22Rv1 (cell line): Measurements from ENCODE around the gene SLC66A2.

Experiments used
- H3K27ac ChIP-seq: fragments of 450-650 bp; 2 replicates; pipeline ENCODE4 v1.5.1; 2017
- CTCF ChIP-seq: fragments of 450-650 bp; IDR thresholded peaks from 2 replicates; pipeline ENCODE4 v1.5.1; 2017; ENCODE audit warnings: mild to moderate bottlenecking
- ZFX ChIP-seq: fragments of 450-650 bp; IDR thresholded peaks from 2 replicates; pipeline ENCODE4 v1.6.1; 2017; ENCODE audit warnings: antibody characterized with exemption, borderline replicate concordance

The SLC66A2 gene

GRCh38 chr18:79902640-79903039 is 48.8 kb downstream of the SLC66A2 start:
- no peak for TF ChIP-seq CTCF
- TF ChIP-seq ZFX: no peak
- H3K27ac ChIP-seq: no peak overlapping the region

GRCh38 chr18:79902075-79902474 is 49.4 kb downstream of the SLC66A2 start:
- no peak overlapping the region for H3K27ac ChIP-seq
- TF ChIP-seq ZFX (no peak), CTCF (no peak)

- TF ChIP-seq ZFX (no peak), CTCF (no peak)
- no peak overlapping the region for H3K27ac ChIP-seq
Measured at GRCh38 chr18:79901665-79902064, 49.8 kb downstream of the SLC66A2 start.

GRCh38 chr18:79900610-79901570 is 50.6 kb downstream of the SLC66A2 start:
- TF ChIP-seq ZFX: no peak
- H3K27ac ChIP-seq: no peak overlapping the region

GRCh38 chr18:79899609-79900445 is 51.6 kb downstream of the SLC66A2 start:
- no peak overlapping the region for H3K27ac ChIP-seq
- no peak for TF ChIP-seq ZFX
- no peak for TF ChIP-seq CTCF

GRCh38 chr18:79898952-79899608 is 52.4 kb downstream of the SLC66A2 start:
- TF ChIP-seq ZFX (no peak), CTCF (no peak)
- no peak overlapping the region for H3K27ac ChIP-seq

GRCh38 chr18:79897940-79898625 is 53.4 kb downstream of the SLC66A2 start:
- TF ChIP-seq ZFX (no peak), CTCF (no peak)
- H3K27ac ChIP-seq: no peak overlapping the region
